Pancreas (tissue), 10 donors: Measurements from ENCODE around the gene CDIPT. TPM values are rescaled to one million over a fixed set of nuclear protein-coding genes. Genes with fewer than 3 reads are reported as not detected.

ENCODE experiments used
- ATAC-seq, 4 donors: fragments of 200-7000 bp; cut with Tn5 transposase; one replicate each; pipeline versions ENCODE4 v1.8.0 to v1.9.1; 2020; ENCODE audit warnings: mild to moderate bottlenecking in 4 of 4, moderate library complexity in 4 of 4
- DNase-seq, 6 donors: peaks; one replicate each; pipeline ENCODE4 v3.0.0-alpha.2; 2020
- FAIRE-seq: peaks from 2 replicates; lab custom pipeline; 2012; peaks lifted over from hg19 to GRCh38; lab: Jason Lieb, UNC
- H3K27ac ChIP-seq, 4 donors: fragments of 200-600 bp; sonication (generic); 1 replicate in 3 of 4; 2 replicates in 1 of 4; pipeline versions ENCODE4 v1.5.0 to v1.8.0; 2020
- H3K27me3 ChIP-seq, 4 donors: fragments of 200-600 bp; one replicate each; pipeline ENCODE4 v1.8.0; 2021
- H3K36me3 ChIP-seq, 3 donors: fragments of 200-600 bp; sonication (generic) in 1 of 3; one replicate each; pipeline versions ENCODE4 v1.5.0 to v1.8.0; 2020 to 2021
- H3K4me1 ChIP-seq, 3 donors: fragments of 200-600 bp; one replicate each; pipeline ENCODE4 v1.8.0; 2021
- H3K4me3 ChIP-seq, 4 donors: fragments of 200-600 bp; sonication (generic) in 2 of 4; one replicate each; pipeline versions ENCODE4 v1.5.0 to v1.8.0; 2020 to 2021
- H3K9me3 ChIP-seq, 4 donors: fragments of 200-600 bp; one replicate each; pipeline ENCODE4 v1.8.0; 2021
- WGBS, 2 donors: extraction: QIAGEN DNeasy Blood & Tissue Kit; methylation state at CpG; one replicate each; pipeline ENCODE4 v1.1.7; 2013; 5-methylcytosine and 5-hydroxymethylcytosine counted together
- intact Hi-C, 3 donors: fragments of 100-400 bp; cut with DNase I; formaldehyde crosslinking; loops; one replicate each; pipeline versions ENCODE4 v1.11.1 to v1.14.2; 2022
- polyA plus RNA-seq, 2 donors: library from polyadenylated mRNA; stranded (reverse); fragments of 200-250 nt; gene quantifications; one replicate each; pipeline ENCODE4 v1.2.3, GENCODE V29; 2013
- total RNA-seq, 6 donors: library from RNA; stranded (reverse); fragmentation: NEBNext Ultra II Directional in 4 of 6; extraction: Animal tissue kit (Norgen Biotek cat#: 25700) in 4 of 6; gene quantifications; one replicate each; pipeline versions ENCODE4 v1.2.1 to v1.2.4, GENCODE V29; 2021 to 2023
- TF ChIP-seq, protein P1 (sequence below), 4 donors: fragments of 200-600 bp; sonication (generic) in 3 of 4; IDR thresholded peaks; one replicate each; pipeline versions ENCODE4 v1.5.0 to v1.8.0; 2021; ENCODE audit warnings: antibody characterized with exemption in 4 of 4
- donor health status: healthy with polysubstance abuse.
- donor health status: DM: no; HTN: no; CAD: no; lungs with moderate emphysema.
- donor health status: DM: no; HTN: no; CAD: no.
- donor health status: control.
- donor health status: control.
- donor health status: Bipolar disorder and iron deficiency.
- donor health status: DM: yes; HTN: yes; CAD: no.
- donor health status: DM: no; HTN: no; CAD: no.
- donor health status: DM: no; HTN: no; CAD: no.
- donor health status: DM: yes; HTN: yes; CAD: no.

CDIPT gene
- total and polyA plus RNA-seq, 8 donors: 31.9 to 69.8 (median 43.6) TPM

DNA sequence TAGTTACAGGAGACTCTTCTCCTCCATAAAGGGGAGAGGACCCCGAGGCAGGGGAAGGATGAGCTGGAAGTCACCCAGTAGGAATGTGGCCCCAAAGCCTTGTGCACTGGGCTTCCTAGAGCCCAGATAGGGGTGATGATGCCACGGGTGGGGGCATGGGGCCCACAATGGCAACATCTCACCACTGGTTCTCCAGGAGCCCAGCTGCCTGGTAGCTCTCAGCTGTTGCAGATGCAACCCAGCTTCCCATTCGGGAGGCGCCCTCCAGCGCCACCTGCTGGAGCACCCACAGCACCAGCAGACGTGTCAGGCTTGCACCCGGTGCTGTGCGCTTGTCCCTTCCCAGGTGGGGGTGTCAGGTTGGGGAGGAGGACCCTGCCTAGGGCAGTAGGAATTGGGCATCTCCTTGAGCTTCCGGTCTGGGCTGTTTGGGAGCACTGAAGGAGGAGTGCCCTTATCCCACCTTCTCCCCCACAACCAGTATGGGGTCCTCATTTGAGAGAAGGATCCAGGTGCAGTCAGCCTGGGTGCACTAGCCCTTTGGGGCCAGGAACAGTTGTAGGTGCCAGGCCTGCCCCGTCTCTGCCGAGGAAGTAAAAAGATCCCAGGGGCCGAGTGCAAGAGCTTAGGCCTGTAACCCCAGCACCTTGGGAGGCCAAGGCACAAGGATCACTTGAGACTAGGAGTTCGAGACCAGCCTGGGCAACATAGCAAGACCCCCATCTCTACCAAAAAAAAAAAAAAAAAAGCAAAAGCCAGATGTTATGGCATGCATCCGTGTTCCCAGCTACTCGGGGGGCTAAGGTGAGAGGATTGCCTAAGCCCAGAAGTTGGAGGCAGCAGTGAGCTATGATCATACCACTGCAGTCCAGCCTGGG lies 14.4 kb downstream of the CDIPT start:
- Histone ChIP-seq H3K27me3 (no peaks in the 10 kb centered on the region), H3K9me3 (no peaks in the 10 kb centered on the region), H3K4me3 (no peak overlapping the region), H3K4me1 (no peaks in the 10 kb centered on the region), H3K36me3 (peaks cover 0 to 30% (median 16%) of the 10 kb centered on the region in 3 donors), H3K27ac (no peak overlapping the region)
- DNase-seq (peak; percentile 65 to 96 (median 86)), ATAC-seq (peak; percentile 82 to 92 (median 90)), FAIRE-seq (no peak)
- WGBS, 2 donors: 32 to 45% methylated on average over 15 of the region's 15 CpGs
- intact Hi-C loops: loop anchor here in 1 of 3 donors (10.0 kb wide), 1 partner anchor 154 kb away; no protein-coding TSS in a partner anchor
- TF ChIP-seq, protein P1, sequence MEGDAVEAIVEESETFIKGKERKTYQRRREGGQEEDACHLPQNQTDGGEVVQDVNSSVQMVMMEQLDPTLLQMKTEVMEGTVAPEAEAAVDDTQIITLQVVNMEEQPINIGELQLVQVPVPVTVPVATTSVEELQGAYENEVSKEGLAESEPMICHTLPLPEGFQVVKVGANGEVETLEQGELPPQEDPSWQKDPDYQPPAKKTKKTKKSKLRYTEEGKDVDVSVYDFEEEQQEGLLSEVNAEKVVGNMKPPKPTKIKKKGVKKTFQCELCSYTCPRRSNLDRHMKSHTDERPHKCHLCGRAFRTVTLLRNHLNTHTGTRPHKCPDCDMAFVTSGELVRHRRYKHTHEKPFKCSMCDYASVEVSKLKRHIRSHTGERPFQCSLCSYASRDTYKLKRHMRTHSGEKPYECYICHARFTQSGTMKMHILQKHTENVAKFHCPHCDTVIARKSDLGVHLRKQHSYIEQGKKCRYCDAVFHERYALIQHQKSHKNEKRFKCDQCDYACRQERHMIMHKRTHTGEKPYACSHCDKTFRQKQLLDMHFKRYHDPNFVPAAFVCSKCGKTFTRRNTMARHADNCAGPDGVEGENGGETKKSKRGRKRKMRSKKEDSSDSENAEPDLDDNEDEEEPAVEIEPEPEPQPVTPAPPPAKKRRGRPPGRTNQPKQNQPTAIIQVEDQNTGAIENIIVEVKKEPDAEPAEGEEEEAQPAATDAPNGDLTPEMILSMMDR (IDR thresholded peaks at IDR 0.05): peak; percentile 81 to 91 (median 88)

DNA sequence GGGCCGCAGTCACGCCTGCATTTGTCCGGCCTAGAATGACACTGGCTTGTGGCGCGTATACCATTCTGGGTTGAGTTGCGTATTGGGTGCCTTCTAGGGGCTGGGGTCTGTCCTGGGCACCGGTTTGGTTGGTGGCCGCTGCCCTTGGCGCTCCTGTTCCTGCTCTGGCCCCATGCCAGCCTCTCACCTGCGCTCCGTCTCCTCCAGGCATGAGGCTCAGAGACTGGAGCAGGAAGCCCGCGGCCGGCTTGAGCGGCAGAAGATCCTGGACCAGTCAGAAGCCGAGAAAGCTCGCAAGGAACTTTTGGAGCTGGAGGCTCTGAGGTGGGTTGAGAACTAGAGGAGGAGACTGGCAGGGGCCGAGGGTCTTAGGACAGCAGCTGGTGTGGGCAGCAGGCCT lies 17.4 kb downstream of the CDIPT start:
- H3K4me3 ChIP-seq: no peak overlapping the region
- intact Hi-C loops: loop anchor here in 1 of 3 donors (10.0 kb wide), 1 partner anchor 151 kb away; no protein-coding TSS in a partner anchor
- H3K9me3 ChIP-seq: no peaks in the 10 kb centered on the region
- TF ChIP-seq, protein P1 (IDR thresholded peaks at IDR 0.05): no peak
- H3K36me3 ChIP-seq: peaks cover 0 to 51% (median 28%) of the 10 kb centered on the region in 3 donors
- ATAC-seq (no peak), FAIRE-seq (no peak), DNase-seq (no peak)
- WGBS, 2 donors: 90% methylated on average over 18 of the region's 18 CpGs
- no peak overlapping the region for H3K27ac ChIP-seq
- no peaks in the 10 kb centered on the region for H3K27me3 ChIP-seq
- H3K4me1 ChIP-seq: no peaks in the 10 kb centered on the region

DNA sequence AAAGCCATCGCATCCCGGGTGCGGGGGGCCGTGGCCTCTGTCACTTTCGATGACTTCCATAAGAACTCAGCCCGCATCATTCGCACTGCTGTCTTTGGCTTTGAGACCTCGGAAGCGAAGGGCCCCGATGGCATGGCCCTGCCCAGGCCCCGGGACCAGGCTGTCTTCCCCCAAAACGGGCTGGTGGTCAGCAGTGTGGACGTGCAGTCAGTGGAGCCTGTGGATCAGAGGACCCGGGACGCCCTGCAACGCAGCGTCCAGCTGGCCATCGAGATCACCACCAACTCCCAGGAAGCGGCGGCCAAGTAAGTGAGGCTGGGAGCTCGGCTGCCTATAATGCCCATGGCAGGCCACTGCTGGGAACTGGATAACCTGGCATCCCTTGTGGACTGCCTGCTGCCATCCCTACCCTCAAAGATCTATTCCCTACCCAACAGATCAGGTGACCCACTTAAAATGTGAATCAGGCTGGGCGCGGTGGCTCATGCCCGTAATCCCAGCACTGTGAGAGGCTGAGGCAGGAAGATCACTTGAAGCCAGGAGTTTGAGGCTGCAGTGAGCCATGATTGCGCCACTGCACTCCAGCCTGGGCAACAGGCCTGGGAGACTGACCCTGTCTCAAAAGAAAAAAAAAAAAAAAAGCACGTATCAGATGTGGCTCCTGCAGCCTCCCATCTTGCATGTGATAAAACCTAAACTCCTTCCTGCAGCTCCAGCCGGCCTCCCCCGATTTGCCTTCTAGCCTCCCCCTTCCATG lies 18.3 kb downstream of the CDIPT start:
- FAIRE-seq (no peak), ATAC-seq (no peak), DNase-seq (no peak)
- Histone ChIP-seq H3K9me3 (no peaks in the 10 kb centered on the region), H3K36me3 (peaks cover 0 to 60% (median 28%) of the 10 kb centered on the region in 3 donors), H3K4me3 (no peak overlapping the region), H3K27ac (no peak overlapping the region), H3K27me3 (no peaks in the 10 kb centered on the region), H3K4me1 (no peaks in the 10 kb centered on the region)
- TF ChIP-seq, protein P1 (IDR thresholded peaks at IDR 0.05): no peak
- intact Hi-C loops: loop anchor here in 1 of 3 donors (10.0 kb wide), 1 partner anchor 150 kb away; no protein-coding TSS in a partner anchor
- WGBS, 2 donors: 90 to 91% methylated on average over 27 to 28 of the region's 28 CpGs

DNA sequence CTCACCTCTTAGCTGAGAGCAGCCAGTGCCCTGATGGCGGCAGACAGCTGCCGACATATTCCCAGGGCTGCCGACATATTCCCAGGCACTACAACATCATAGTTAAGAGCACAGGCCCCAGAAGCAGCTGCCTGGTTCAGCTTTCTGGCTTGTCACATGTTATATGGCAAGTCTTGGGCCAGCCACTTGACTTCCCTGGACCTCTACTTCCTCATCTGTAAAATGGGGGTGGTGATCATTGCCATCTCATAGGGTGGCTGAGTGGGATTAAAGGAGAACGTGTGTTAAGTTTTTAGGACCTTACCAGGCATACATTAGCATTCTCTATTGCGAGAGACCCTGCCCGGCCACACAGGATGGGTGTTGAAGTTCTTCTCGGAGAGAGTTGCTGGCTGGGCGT lies 19.1 kb downstream of the CDIPT start:
- no peak overlapping the region for H3K4me3 ChIP-seq
- TF ChIP-seq, protein P1 (IDR thresholded peaks at IDR 0.05): no peak
- no peak for FAIRE-seq
- ATAC-seq: no peak
- no peak for DNase-seq
- H3K36me3 ChIP-seq: peaks cover 0 to 61% (median 28%) of the 10 kb centered on the region in 3 donors
- no peaks in the 10 kb centered on the region for H3K9me3 ChIP-seq
- H3K4me1 ChIP-seq: no peaks in the 10 kb centered on the region
- WGBS, 2 donors: 90 to 94% methylated on average over 8 of the region's 8 CpGs
- no peaks in the 10 kb centered on the region for H3K27me3 ChIP-seq
- intact Hi-C loops: loop anchor here in 1 of 3 donors (10.0 kb wide), 1 partner anchor 149 kb away; no protein-coding TSS in a partner anchor
- no peak overlapping the region for H3K27ac ChIP-seq
